Esophagus squamous epithelium (tissue), 4 donors: ENCODE results near the gene UGT1A10.

Source experiments
- CTCF ChIP-seq, 6 experiments: fragments of 450-650 bp in 4 of 6; fragments of 200-600 bp in 2 of 6; sonication (generic) in 2 of 6; IDR thresholded peaks; one replicate each; pipeline ENCODE4 v1.5.1; 2016 to 2019; ENCODE audit warnings: antibody characterized with exemption in 6 of 6, mild to moderate bottlenecking in 4 of 6, moderate library complexity in 4 of 6
- POLR2A ChIP-seq, 4 donors: fragments of 450-650 bp; IDR thresholded peaks; one replicate each; pipeline ENCODE4 v1.6.1; 2017; ENCODE audit warnings: antibody characterized with exemption in 4 of 4, mild to moderate bottlenecking in 4 of 4, moderate library complexity in 3 of 4

- TF ChIP-seq CTCF (IDR thresholded peaks at IDR 0.05) (no peak), POLR2A (IDR thresholded peaks at IDR 0.05) (no peak)
Measured at GRCh38 chr2:233769260-233769659, 133.0 kb downstream of the UGT1A10 start.
